GM19025 (cell line): Measurements from ENCODE around the gene ITGA1.
"Not testable (repeated sequence)": the region's sequence is repeated elsewhere in the genome, so short reads cannot be mapped to it uniquely, and the experiment has no call there.

Experiments
- ATAC-seq: cut with Tn5 transposase; IDR thresholded peaks from one replicate; pipeline ENCODE4 v1.9.1; 2021; ENCODE audit warnings: mild to moderate bottlenecking, low read depth, moderate library complexity; ENCODE audit not compliant: unreplicated experiment

The ITGA1 gene

DNA sequence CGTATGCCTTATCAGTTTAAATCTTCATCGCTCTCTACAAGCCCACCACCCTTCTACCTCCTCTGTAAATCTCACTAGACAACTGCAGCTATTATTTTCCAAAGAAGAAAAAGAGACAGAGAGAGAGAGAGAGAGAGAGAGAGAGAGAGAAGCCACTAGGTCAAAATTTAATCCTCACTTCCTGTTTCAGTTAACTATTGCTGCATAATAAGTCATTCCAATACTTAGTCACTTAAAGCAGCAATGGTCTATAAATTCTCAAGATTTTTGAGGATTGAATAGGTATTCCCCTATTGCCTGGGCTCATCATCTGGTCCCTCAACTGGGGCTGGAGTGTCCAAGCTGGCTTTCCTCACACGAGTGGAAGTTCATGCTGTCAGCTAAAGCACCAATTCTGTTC lies 68.8 kb downstream of the ITGA1 start:
- ATAC-seq = peak; percentile 85

- ATAC-seq = no peak
Measured at GRCh38 chr5:52859628-52860027, 71.9 kb downstream of the ITGA1 start.

- no peak for ATAC-seq
Measured at GRCh38 chr5:52861368-52861767, 73.7 kb downstream of the ITGA1 start.

DNA sequence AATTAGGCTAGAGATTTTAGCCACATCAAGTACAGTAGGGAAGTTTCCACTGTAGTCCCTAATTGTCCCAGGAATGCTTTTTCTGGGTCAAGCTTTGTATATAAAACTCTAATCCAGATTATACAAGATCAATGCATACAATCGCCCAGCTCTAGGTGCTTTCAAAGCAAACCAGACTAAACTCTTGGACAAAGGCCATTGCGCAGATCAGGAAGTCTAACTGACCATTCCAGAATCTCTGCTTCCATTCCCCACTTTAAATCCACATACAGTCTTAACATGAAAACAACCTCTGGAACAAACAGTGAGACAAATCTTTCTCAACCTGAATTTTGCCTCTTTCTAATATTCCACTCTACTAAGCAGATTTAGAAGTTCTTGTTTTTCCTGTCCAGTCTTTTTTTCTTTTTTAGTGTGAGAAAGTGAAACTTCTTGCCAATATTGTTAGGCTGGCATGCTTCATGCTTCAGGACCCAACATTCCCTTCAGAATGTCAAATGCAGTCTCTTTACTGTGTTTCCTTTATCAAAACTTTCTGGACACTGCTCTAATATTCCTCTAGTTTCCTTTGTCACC lies 76.1 kb downstream of the ITGA1 start:
- ATAC-seq = no peak

DNA sequence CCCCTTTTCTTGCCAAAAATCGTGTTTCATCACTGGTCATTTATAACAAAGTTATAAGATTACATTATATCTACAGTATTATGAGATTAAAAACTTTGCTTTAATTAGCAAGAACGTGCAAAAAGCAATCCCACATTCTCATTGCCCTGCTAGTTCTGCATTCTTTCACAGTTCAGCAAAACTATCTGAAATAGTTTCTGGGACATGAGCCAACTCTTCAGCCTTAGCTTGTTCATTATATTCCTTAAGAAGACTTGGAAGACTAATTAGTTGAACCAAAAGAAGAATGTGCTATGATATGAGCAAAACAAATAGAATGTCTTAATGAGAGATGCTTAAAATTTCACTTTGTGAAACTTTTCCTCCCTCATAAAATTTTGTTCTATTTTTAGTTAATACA lies 76.7 kb downstream of the ITGA1 start:
- ATAC-seq = no peak

DNA sequence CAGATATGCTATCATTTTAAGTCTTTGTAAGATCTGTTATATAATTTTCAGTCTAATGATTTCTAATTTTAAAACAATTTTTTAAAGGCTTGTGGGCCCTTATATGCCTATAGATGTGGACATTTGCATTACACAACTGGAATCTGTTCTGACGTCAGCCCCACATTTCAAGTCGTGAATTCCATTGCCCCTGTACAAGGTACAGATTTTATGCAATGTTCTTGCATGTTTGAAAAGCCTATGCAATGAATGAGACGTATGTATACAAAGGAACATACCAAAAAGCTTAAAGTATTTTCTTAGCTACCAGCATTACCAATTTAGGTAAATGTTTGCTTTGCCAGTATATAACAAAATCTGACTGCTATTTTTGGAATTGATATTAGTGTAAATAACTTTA lies 77.2 kb downstream of the ITGA1 start:
- no peak for ATAC-seq

DNA sequence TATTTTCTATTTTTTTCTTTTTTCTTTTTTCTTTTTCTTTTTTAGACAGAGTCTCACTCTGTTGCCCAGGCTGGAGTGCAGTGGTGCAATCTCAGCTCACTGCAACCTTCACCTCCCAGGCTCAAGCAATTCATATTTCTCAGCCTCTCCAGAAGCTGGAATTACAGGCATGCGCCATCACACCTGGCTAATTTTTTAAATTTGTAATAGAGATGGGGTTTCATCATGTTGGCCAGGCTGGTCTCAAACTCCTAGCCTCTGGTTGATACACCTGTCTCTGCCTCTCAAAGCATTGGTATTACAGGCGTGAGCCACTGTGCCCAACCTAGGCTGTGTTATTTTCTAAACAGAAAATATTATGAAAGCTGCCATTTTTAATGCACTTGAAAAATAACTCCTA lies 78.3 kb downstream of the ITGA1 start:
- not testable (repeated sequence) for ATAC-seq

- no peak for ATAC-seq
Measured at GRCh38 chr5:52867809-52868208, 80.1 kb downstream of the ITGA1 start.

DNA sequence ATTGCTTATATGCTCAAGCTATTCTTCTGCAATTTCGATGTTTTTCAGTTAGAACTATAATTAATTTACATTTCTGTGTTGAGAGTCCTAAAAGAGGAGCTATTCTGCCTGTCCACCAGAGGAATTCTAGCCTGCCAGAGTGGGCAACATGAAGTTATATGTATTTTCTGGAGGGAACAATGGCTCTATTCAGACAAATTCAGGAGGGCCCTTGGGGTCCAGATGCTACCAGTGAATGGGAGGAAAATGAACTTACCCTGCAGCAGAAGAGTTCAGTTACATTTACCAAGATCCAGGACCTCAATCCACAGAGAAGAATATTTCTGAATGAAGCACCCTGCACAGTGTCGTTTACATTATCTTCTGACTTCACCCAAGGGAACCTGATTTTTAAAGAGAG lies 80.7 kb downstream of the ITGA1 start:
- no peak for ATAC-seq

GRCh38 chr5:52869391-52869790 lies 81.7 kb downstream of the ITGA1 start:
- ATAC-seq = no peak

GRCh38 chr5:52870448-52870847 lies 82.7 kb downstream of the ITGA1 start:
- ATAC-seq = no peak

DNA sequence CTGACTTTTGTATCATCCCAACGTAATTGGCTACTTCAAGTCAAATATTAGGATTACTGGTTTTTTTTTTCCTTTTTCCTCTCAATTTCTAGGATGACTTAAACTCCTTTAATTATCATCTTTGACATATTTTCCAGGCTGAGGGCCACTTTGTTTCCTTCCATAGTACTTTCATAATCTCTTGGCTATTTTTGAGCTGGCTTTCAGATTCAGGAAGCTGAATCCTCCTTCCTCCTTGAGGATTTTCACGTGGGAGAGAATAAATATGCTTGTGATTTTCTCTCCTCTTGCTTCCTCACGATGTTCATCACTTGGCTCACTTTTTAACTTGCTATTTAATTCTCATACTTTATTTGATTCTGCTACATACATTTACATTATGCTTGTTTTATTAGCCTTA lies 88.1 kb downstream of the ITGA1 start:
- no peak for ATAC-seq

- ATAC-seq = no peak
Measured at GRCh38 chr5:52876456-52876855, 88.7 kb downstream of the ITGA1 start.

DNA sequence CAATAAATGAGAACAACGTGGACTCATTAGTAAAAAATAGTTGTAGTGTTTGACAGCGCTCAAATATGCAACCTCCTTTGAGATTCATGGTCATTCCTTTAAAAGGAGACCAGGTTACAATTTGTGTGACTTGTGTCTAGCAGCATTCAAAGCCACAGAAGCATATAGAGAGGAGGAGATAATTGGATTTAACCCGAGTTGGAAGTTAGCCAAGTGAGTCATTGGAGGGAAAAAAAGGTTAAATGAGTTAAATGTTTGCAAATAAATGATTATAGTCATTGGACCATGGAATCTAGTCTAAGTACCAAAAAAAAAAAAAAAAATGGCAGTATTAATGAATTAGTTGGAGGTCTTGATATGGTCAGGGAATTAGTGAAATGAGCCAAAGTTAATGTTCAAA lies 90.9 kb downstream of the ITGA1 start:
- ATAC-seq = no peak

- ATAC-seq = no peak
Measured at GRCh38 chr5:52880541-52880940, 92.8 kb downstream of the ITGA1 start.

DNA sequence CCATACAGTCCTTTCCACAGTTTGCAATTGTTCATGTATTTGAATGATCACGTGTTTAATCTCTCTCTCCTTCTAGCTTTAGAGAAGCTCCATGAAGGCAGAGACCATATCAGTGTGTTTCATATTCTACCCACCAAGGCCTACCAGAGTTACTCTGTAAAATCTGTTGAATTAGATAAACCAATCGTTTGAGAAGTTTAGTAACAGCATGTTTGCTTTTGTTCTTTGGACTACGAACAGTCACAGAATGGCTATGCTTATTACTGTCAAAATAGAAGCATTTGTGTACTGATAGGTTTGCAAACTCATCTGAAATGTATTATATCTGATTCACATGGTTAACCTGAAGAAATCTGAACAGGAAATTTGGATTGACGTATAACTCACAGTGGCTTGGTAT lies 93.8 kb downstream of the ITGA1 start:
- ATAC-seq = no peak

DNA sequence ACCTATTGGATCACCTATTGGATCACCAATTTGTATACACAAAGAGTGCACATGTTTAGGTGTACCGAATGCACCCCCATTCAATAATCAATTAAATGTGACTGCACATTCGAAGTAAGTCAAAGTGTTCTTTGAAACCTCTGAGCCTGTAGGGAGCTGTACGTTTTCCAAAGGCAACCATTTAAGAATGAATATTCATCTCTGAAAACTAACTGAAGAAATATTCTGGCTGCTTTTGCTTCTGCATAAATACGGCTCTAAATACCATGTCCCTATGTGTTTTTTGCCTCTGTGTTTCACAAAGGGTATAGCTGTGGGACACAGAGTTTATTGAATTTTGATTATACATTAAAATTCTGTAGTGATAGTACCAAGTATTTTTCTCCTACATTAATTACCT lies 95.4 kb downstream of the ITGA1 start:
- no peak for ATAC-seq

- no peak for ATAC-seq
Measured at GRCh38 chr5:52884453-52884852, 96.7 kb downstream of the ITGA1 start.

DNA sequence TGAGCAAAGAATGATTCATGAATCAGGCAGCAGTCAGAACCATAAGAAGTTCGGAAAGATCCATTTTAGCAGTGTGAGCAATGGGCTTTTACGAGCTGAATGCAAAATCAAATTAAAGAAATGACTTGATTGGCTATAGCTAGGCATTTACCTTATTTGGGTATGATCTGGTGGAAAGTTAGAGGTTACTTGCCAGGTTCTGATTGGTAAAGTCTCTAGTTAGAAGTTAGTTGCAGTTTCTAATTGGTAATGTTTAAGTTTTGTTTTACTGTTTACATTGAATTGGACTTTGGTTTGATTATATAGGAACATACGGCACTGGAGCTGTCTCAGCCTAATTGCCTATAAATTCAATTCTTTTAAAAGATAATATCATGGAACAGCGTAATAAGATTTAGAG lies 97.9 kb downstream of the ITGA1 start:
- ATAC-seq = no peak

- ATAC-seq = no peak
Measured at GRCh38 chr5:52886206-52886605, 98.5 kb downstream of the ITGA1 start.

- ATAC-seq = no peak
Measured at GRCh38 chr5:52887066-52887465, 99.3 kb downstream of the ITGA1 start.

DNA sequence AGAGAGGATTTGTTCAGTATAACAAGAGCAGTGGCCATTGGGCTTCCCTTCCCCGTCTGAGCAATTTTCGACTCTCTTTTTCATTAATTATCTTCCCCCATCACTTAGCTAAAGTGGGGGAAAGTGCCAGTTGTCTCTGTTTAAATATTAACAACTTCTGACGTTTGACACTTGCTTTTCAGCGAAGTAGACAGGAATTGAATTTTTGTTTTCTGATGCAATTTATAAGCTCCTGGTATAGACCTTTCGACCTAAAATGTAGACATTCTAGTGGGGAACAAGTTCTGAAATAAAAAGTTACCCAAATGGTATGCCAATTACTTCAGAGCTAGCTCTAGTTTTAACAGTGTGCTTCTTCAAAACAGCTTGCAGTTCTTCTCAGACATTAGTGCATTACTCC lies 100.6 kb downstream of the ITGA1 start:
- no peak for ATAC-seq

- no peak for ATAC-seq
Measured at GRCh38 chr5:52892242-52892878, 104.6 kb downstream of the ITGA1 start.
